ENCODE measurements around the gene ITPR3. TPM values are rescaled to one million over a fixed set of nuclear protein-coding genes. Genes with fewer than 3 reads are reported as not detected.

Gene ITPR3
- total and polyA plus RNA-seq, 2 of the 13 experiments (the other 11 are each of a cell fraction or from before 2014, with no cell fraction given) = 3.8 to 21.4 TPM

DNA sequence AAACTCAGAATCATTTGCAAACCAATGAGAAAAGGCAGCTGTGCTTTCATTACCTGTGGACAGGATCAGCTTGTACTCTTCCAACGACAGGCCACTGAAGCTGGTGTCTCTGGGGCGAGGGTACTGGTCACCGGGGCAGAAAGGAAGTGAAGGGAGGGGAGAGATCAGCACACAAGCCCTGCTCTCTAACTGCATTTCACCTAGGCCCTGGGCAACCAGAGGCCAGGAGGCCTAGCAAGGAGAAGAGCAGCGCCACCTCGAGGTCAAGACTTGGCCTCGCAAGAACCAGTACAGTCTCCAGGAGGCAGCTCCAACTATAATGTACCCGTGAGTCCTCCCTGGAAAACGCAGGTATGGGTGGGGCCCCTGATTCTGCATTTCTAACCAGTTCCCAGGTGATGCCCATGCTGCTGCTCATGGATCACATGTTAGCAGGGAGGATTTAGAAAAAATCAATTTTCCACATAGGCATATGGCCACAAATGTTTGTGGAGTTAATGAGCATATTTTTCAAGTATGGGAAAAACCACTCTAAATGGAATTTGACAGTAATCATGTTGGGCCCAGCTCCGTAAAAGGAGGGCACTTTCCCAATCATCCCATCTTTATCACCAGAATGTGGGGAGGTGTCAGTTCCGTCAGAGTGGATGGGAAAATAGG lies 79.4 kb downstream of the ITPR3 start (continued):
- TF ChIP-seq, protein P1, sequence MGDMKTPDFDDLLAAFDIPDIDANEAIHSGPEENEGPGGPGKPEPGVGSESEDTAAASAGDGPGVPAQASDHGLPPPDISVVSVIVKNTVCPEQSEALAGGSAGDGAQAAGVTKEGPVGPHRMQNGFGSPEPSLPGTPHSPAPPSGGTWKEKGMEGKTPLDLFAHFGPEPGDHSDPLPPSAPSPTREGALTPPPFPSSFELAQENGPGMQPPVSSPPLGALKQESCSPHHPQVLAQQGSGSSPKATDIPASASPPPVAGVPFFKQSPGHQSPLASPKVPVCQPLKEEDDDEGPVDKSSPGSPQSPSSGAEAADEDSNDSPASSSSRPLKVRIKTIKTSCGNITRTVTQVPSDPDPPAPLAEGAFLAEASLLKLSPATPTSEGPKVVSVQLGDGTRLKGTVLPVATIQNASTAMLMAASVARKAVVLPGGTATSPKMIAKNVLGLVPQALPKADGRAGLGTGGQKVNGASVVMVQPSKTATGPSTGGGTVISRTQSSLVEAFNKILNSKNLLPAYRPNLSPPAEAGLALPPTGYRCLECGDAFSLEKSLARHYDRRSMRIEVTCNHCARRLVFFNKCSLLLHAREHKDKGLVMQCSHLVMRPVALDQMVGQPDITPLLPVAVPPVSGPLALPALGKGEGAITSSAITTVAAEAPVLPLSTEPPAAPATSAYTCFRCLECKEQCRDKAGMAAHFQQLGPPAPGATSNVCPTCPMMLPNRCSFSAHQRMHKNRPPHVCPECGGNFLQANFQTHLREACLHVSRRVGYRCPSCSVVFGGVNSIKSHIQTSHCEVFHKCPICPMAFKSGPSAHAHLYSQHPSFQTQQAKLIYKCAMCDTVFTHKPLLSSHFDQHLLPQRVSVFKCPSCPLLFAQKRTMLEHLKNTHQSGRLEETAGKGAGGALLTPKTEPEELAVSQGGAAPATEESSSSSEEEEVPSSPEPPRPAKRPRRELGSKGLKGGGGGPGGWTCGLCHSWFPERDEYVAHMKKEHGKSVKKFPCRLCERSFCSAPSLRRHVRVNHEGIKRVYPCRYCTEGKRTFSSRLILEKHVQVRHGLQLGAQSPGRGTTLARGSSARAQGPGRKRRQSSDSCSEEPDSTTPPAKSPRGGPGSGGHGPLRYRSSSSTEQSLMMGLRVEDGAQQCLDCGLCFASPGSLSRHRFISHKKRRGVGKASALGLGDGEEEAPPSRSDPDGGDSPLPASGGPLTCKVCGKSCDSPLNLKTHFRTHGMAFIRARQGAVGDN (CRISPR knock-in tag; IDR thresholded peaks at IDR 0.05) = 0 out of 2 replicates have a peak, but pooled peaks have one; percentile 23
- TF ChIP-seq, protein P2, sequence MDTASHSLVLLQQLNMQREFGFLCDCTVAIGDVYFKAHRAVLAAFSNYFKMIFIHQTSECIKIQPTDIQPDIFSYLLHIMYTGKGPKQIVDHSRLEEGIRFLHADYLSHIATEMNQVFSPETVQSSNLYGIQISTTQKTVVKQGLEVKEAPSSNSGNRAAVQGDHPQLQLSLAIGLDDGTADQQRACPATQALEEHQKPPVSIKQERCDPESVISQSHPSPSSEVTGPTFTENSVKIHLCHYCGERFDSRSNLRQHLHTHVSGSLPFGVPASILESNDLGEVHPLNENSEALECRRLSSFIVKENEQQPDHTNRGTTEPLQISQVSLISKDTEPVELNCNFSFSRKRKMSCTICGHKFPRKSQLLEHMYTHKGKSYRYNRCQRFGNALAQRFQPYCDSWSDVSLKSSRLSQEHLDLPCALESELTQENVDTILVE (CRISPR knock-in tag; IDR thresholded peaks at IDR 0.05) = no peak
- no peak for TF ChIP-seq PPARG (CRISPR knock-in tag; conservative IDR thresholded peaks at IDR 0.05)
- no peak for TF ChIP-seq HNRNPUL1 (IDR thresholded peaks at IDR 0.05; ENCODE audit: low read depth, low read length)
- peak; percentile 11; the same call in 1 of the 2 replicates for TF ChIP-seq SALL1 (CRISPR knock-in tag; IDR thresholded peaks at IDR 0.05)
- TF ChIP-seq KMT2A (CRISPR knock-in tag; IDR thresholded peaks at IDR 0.05) = no peak
- TF ChIP-seq, protein P3, sequence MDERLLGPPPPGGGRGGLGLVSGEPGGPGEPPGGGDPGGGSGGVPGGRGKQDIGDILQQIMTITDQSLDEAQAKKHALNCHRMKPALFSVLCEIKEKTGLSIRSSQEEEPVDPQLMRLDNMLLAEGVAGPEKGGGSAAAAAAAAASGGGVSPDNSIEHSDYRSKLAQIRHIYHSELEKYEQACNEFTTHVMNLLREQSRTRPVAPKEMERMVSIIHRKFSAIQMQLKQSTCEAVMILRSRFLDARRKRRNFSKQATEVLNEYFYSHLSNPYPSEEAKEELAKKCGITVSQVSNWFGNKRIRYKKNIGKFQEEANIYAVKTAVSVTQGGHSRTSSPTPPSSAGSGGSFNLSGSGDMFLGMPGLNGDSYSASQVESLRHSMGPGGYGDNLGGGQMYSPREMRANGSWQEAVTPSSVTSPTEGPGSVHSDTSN (CRISPR knock-in tag; IDR thresholded peaks at IDR 0.05) = no peak
- TF ChIP-seq, protein P4, sequence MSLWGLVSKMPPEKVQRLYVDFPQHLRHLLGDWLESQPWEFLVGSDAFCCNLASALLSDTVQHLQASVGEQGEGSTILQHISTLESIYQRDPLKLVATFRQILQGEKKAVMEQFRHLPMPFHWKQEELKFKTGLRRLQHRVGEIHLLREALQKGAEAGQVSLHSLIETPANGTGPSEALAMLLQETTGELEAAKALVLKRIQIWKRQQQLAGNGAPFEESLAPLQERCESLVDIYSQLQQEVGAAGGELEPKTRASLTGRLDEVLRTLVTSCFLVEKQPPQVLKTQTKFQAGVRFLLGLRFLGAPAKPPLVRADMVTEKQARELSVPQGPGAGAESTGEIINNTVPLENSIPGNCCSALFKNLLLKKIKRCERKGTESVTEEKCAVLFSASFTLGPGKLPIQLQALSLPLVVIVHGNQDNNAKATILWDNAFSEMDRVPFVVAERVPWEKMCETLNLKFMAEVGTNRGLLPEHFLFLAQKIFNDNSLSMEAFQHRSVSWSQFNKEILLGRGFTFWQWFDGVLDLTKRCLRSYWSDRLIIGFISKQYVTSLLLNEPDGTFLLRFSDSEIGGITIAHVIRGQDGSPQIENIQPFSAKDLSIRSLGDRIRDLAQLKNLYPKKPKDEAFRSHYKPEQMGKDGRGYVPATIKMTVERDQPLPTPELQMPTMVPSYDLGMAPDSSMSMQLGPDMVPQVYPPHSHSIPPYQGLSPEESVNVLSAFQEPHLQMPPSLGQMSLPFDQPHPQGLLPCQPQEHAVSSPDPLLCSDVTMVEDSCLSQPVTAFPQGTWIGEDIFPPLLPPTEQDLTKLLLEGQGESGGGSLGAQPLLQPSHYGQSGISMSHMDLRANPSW (CRISPR knock-in tag; IDR thresholded peaks at IDR 0.05; ENCODE audit: borderline replicate concordance) = no peak
- TF ChIP-seq, protein P5, sequence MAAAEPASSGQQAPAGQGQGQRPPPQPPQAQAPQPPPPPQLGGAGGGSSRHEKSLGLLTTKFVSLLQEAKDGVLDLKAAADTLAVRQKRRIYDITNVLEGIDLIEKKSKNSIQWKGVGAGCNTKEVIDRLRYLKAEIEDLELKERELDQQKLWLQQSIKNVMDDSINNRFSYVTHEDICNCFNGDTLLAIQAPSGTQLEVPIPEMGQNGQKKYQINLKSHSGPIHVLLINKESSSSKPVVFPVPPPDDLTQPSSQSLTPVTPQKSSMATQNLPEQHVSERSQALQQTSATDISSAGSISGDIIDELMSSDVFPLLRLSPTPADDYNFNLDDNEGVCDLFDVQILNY (CRISPR knock-in tag; conservative IDR thresholded peaks at IDR 0.05) = no peak
- TF ChIP-seq ZNF224 (CRISPR knock-in tag; IDR thresholded peaks at IDR 0.05) = no peak
- TF ChIP-seq ZNF547 (CRISPR knock-in tag; IDR thresholded peaks at IDR 0.05) = no peak
- TF ChIP-seq DNMT3B (CRISPR knock-in tag; conservative IDR thresholded peaks at IDR 0.05) = no peak
- TF ChIP-seq, protein P6, sequence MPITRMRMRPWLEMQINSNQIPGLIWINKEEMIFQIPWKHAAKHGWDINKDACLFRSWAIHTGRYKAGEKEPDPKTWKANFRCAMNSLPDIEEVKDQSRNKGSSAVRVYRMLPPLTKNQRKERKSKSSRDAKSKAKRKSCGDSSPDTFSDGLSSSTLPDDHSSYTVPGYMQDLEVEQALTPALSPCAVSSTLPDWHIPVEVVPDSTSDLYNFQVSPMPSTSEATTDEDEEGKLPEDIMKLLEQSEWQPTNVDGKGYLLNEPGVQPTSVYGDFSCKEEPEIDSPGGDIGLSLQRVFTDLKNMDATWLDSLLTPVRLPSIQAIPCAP (CRISPR knock-in tag; IDR thresholded peaks at IDR 0.05; ENCODE audit: low read depth) = no peak
- TF ChIP-seq, protein P7, sequence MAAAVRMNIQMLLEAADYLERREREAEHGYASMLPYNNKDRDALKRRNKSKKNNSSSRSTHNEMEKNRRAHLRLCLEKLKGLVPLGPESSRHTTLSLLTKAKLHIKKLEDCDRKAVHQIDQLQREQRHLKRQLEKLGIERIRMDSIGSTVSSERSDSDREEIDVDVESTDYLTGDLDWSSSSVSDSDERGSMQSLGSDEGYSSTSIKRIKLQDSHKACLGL (CRISPR knock-in tag; IDR thresholded peaks at IDR 0.05) = no peak
- TF ChIP-seq STAG1 (CRISPR knock-in tag; IDR thresholded peaks at IDR 0.05) = peak; percentile 74
- 0 out of 2 replicates have a peak, but pooled peaks have one; percentile 39 for TF ChIP-seq ZNF263 (CRISPR knock-in tag; IDR thresholded peaks at IDR 0.05)
- 0 out of 2 replicates have a peak, but pooled peaks have one; percentile 24 for TF ChIP-seq ELF3 (CRISPR knock-in tag; IDR thresholded peaks at IDR 0.05)
- TF ChIP-seq FOSL2 (CRISPR knock-in tag; IDR thresholded peaks at IDR 0.05) = no peak

Data from HepG2 (cell line).